Heart left ventricle (tissue), 16 donors: Measurements from ENCODE around the gene KCNK7. TPM values are rescaled to one million over a fixed set of nuclear protein-coding genes. Genes with fewer than 3 reads are reported as not detected.

Experiments used
- ATAC-seq, 4 donors: fragments of 200-7000 bp; cut with Tn5 transposase; one replicate each; pipeline ENCODE4 v1.9.1; 2020 to 2022; ENCODE audit warnings: moderate library complexity in 4 of 4, mild to moderate bottlenecking in 3 of 4, moderate number of reproducible peaks in 1 of 4
- DNase-seq, 5 donors: peaks; one replicate each; pipeline ENCODE4 v3.0.0-alpha.2; 2020
- H3K27ac ChIP-seq, 12 donors: fragments of 200-600 bp; sonication (generic) in 4 of 12; one replicate each; pipeline versions ENCODE4 v1.5.0 to v1.8.0; 2016 to 2022; ENCODE audit warnings: mild to moderate bottlenecking in 2 of 12
- H3K27me3 ChIP-seq, 9 donors: fragments of 200-600 bp; sonication (generic) in 2 of 9; one replicate each; pipeline versions ENCODE4 v1.5.1 to v1.8.0; 2016 to 2022; ENCODE audit warnings: mild to moderate bottlenecking in 3 of 9
- H3K36me3 ChIP-seq, 9 donors: fragments of 200-600 bp; sonication (generic) in 2 of 9; one replicate each; pipeline versions ENCODE4 v1.5.0 to v1.8.0; 2018 to 2022; ENCODE audit warnings: mild to moderate bottlenecking in 2 of 9
- H3K4me1 ChIP-seq, 12 donors: fragments of 200-600 bp; sonication (generic) in 4 of 12; one replicate each; pipeline versions ENCODE4 v1.5.0 to v1.8.0; 2016 to 2022; ENCODE audit warnings: mild to moderate bottlenecking in 3 of 12
- H3K4me3 ChIP-seq, 12 donors: fragments of 200-600 bp; sonication (generic) in 4 of 12; one replicate each; pipeline versions ENCODE4 v1.5.0 to v1.8.0; 2017 to 2022; ENCODE audit warnings: mild to moderate bottlenecking in 9 of 12, moderate library complexity in 4 of 12
- H3K9me3 ChIP-seq, 12 donors: fragments of 200-600 bp; sonication (generic) in 4 of 12; one replicate each; pipeline versions ENCODE4 v1.5.0 to v1.8.0; 2016 to 2022; ENCODE audit warnings: mild to moderate bottlenecking in 1 of 12
- POLR2A ChIP-seq, 2 donors: fragments of 450-650 bp; IDR thresholded peaks; one replicate each; pipeline ENCODE4 v1.6.1; 2017; ENCODE audit warnings: antibody characterized with exemption in 2 of 2, mild to moderate bottlenecking in 2 of 2, moderate library complexity in 2 of 2
- WGBS, 4 donors: extraction: QIAGEN DNeasy Blood & Tissue Kit in 2 of 4; methylation state at CpG; one replicate each; pipeline versions ENCODE4 v1.1.5 to v1.1.7; 2013 to 2018; 5-methylcytosine and 5-hydroxymethylcytosine counted together
- intact Hi-C, 10 donors: fragments of 100-400 bp; cut with DNase I; formaldehyde crosslinking; loops; one replicate each; pipeline versions ENCODE4 v1.11.1 to v1.14.2; 2022
- polyA plus RNA-seq, 2 donors: library from polyadenylated mRNA; stranded (reverse); fragments of 200-250 nt; gene quantifications; one replicate each; pipeline ENCODE4 v1.2.3, GENCODE V29; 2013
- total RNA-seq, 9 donors: library from RNA; depleted of rRNA in 2 of 9; stranded (reverse); fragments of >200 nt in 2 of 9; fragmentation: NEBNext Ultra II Directional in 3 of 9; extraction: Animal tissue kit (Norgen Biotek cat#: 25700) in 3 of 9; gene quantifications; one replicate each; pipeline versions ENCODE4 v1.1.0 to v1.2.4, GENCODE V29; 2016 to 2023
- TF ChIP-seq, protein P1 (sequence below), 12 donors: fragments of 200-600 bp; sonication (generic) in 4 of 12; IDR thresholded peaks; one replicate each; pipeline versions ENCODE4 v1.5.0 to v1.8.0; 2018 to 2022; ENCODE audit warnings: antibody characterized with exemption in 12 of 12, mild to moderate bottlenecking in 5 of 12
- donor health status: ischemic (EF 13 %, LVEDD 7.1; RV severe dilation, severe dysfunction).
- donor health status: healthy with polysubstance abuse.
- donor health status: DM: no; HTN: yes; CAD: no.
- donor health status: DM: no; HTN: no; CAD: no.
- donor health status: ischemic (EF 25% LVEDD 6.9; RV normal size, moderate dysfunction).
- donor health status: ischemic (EF 25% LVEDD 5.7; RV mildly dilated, moderate dysfunction).
- donor health status: healthy.
- donor health status: DM: yes; HTN: yes; CAD: no.
- donor health status: ischemic (EF 35%, LVEDD 5.7; RV mildly dilated, moderate dysfunction).
- donor health status: nonischemic (EF 11% LVEDD 7.7; RV severe dilation, severe dysfunction).
- donor health status: DM: yes; HTN: yes; CAD: no.
- donor health status: PGD.
- donor health status: ischemic (EF 29% LVEDD 5.4; RV normal size, mild dysfunction).
- donor health status: nonischemic (EF 23%, LVEDD 6.1; RV moderate dilation, normal function).

KCNK7 gene
- total and polyA plus RNA-seq, 11 donors: 0.18 to 1.6 (median 0.42) TPM; not detected in 2

DNA sequence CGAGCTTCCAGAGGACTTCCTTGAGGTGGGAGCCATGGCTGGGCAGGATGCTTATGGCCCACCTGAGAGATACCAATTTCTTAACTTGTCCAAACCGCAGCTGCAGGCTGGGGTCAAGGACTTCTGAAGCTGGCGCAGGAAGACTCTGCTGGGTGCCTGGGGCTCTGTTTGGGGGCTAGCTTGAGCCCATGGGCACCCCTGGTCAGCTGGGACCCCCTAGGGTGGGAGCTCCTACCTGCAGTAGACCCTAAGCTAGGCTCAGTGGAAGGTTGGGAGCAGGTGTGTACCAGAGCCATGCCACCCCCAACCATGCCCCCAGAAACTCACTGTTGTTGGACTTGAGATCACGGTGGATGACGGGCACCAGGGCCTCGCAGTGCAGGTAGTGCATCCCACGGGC is 17.1 kb upstream of the KCNK7 start:
- Histone ChIP-seq H3K27ac (peak overlapping the region; percentile 93 to 99 (median 97)), H3K36me3 (peaks cover 0 to 53% (median 34%) of the 10 kb centered on the region in 9 donors), H3K4me1 (peaks cover 6 to 83% (median 56%) of the 10 kb centered on the region in 12 donors), H3K27me3 (no peaks in the 10 kb centered on the region), H3K9me3 (no peaks in the 10 kb centered on the region), H3K4me3 (peak overlapping the region; percentile 64 to 100 (median 96))
- intact Hi-C loops: loop anchor here in 6 of 10 donors (2.0 to 10.0 kb wide), 5 partner anchors 35 to 162 kb away; partner anchors contain the start of genes EHBP1L1 (in 3 of the 6), FAM89B (in 2 of the 6), KAT5 (in 1 of the 6) and ZNRD2 (in 1 of the 6)
- ATAC-seq (no peak), DNase-seq (no peak)
- WGBS, 4 donors: 46 to 77% (median 54%) methylated on average over 1 to 7 of the region's 7 CpGs
- TF ChIP-seq, protein P1, sequence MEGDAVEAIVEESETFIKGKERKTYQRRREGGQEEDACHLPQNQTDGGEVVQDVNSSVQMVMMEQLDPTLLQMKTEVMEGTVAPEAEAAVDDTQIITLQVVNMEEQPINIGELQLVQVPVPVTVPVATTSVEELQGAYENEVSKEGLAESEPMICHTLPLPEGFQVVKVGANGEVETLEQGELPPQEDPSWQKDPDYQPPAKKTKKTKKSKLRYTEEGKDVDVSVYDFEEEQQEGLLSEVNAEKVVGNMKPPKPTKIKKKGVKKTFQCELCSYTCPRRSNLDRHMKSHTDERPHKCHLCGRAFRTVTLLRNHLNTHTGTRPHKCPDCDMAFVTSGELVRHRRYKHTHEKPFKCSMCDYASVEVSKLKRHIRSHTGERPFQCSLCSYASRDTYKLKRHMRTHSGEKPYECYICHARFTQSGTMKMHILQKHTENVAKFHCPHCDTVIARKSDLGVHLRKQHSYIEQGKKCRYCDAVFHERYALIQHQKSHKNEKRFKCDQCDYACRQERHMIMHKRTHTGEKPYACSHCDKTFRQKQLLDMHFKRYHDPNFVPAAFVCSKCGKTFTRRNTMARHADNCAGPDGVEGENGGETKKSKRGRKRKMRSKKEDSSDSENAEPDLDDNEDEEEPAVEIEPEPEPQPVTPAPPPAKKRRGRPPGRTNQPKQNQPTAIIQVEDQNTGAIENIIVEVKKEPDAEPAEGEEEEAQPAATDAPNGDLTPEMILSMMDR (IDR thresholded peaks at IDR 0.05): no peak
- no peak for TF ChIP-seq POLR2A (IDR thresholded peaks at IDR 0.05)

DNA sequence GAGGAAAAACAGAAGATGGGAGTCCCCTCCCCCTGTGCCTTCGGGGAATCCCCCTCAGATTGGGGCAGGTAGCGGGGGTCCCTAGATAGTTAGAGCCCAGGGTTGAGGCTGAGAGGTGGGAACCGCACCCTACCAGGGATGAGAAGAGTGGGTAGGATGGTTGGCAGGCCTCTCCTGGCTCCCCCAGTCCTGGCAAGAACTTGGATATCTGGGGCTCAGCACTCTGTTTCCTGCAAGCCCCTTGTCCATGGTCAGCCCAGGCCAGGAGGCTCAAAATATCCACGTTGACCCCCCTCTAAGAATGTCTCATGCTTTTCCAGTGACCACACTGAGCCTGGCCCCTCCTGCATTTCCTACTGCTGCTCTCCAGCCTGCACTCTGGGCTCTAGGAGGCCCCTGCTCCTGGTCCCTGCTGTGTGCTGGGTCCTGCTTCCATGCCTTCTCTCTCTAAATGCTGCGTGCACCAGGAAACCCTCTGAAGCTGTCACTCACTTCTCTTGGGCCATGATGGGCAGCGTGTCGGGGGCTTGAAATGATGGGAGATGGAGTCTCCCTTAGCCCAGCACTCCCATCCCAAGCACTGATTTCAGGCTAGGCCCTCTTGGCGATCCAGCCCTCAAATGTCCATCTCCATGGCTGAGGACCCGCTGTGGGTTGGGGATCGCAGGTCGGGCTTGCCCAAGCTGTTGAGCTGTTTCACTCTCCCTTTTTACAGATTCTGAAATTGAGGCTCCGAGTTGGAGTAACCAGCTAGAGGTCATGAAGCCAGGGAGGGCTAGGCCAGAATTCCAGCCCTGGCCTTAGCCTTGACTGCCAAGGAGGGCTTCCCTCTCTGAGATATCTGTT is 16.4 kb upstream of the KCNK7 start:
- WGBS, 4 donors: 42 to 59% (median 53%) methylated on average over 12 of the region's 12 CpGs
- DNase-seq (no peak), ATAC-seq (no peak)
- Histone ChIP-seq H3K27ac (peak overlapping the region; percentile 93 to 99 (median 97)), H3K27me3 (no peaks in the 10 kb centered on the region), H3K4me1 (peaks cover 9 to 86% (median 57%) of the 10 kb centered on the region in 12 donors), H3K36me3 (peaks cover 0 to 53% (median 33%) of the 10 kb centered on the region in 9 donors), H3K9me3 (no peaks in the 10 kb centered on the region), H3K4me3 (peak overlapping the region; percentile 64 to 100 (median 96))
- intact Hi-C loops: loop anchor here in 6 of 10 donors (2.0 to 10.0 kb wide), 5 partner anchors 35 to 163 kb away; partner anchors contain the start of genes EHBP1L1 (in 3 of the 6), FAM89B (in 2 of the 6), KAT5 (in 1 of the 6) and ZNRD2 (in 1 of the 6)
- TF ChIP-seq, protein P1 (IDR thresholded peaks at IDR 0.05): no peak
- TF ChIP-seq POLR2A (IDR thresholded peaks at IDR 0.05): no peak

DNA sequence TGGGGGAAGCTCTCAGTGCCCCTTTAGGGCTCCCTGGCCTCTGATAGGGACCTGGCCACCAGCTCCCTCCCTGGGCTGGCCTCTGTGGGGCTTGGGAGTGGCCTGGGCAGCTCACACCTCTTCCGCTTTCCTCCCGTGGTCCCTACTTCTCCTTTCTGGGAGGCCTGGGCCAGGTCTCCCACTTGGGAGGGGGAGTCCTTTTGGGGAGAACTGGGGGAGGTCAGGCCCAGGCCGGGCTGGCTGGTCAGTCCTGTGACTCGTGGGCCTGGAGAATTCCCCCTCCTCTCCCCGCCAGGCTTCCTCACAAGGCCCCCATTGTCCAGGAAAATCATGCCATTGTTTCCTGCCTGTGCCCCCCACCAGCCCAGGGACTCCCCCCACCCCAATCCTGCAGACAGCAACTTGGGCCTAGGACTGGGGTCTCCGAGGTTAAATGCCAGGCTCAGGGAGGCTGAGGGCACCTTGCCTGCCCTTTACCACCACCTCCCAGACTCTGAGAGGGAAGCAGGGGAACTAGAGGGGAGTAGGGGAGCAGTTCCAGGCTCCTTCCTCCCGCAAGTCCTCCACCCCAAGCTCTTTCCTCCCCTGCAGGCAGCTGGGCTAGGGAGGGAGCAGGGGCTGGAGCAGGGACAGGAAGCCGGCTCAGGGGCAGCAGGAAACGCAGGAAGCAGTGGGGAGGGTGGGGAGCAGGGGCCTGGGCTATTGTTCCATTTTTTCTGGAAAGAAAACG is 15.6 kb upstream of the KCNK7 start:
- TF ChIP-seq, protein P1 (IDR thresholded peaks at IDR 0.05): no peak
- peak in 1 of 2 donors; percentile 15 for TF ChIP-seq POLR2A (IDR thresholded peaks at IDR 0.05)
- Histone ChIP-seq H3K9me3 (no peaks in the 10 kb centered on the region), H3K27me3 (no peaks in the 10 kb centered on the region), H3K27ac (peak overlapping the region; percentile 93 to 99 (median 97)), H3K36me3 (peaks cover 0 to 61% (median 37%) of the 10 kb centered on the region in 9 donors), H3K4me1 (peaks cover 4 to 86% (median 55%) of the 10 kb centered on the region in 12 donors), H3K4me3 (peak overlapping the region in 11 of 12 donors; percentile 64 to 100 (median 96))
- WGBS, 4 donors: 37 to 54% (median 39%) methylated on average over 8 to 10 of the region's 10 CpGs
- intact Hi-C loops: loop anchor here in 5 of 10 donors (5.0 to 10.0 kb wide), 4 partner anchors 34 to 164 kb away; partner anchors contain the start of genes EHBP1L1 (in 3 of the 5), FAM89B (in 1 of the 5), KAT5 (in 1 of the 5) and ZNRD2 (in 1 of the 5)
- ATAC-seq (peak in 1 of 4 donors; percentile 18), DNase-seq (peak; percentile 75 to 86 (median 84))
